ENCODE data around the gene GBE1. TPM values are rescaled to one million over a fixed set of nuclear protein-coding genes. Genes with fewer than 3 reads are reported as not detected.

GBE1 gene
- total RNA-seq, 1 donor from 2014 or later, result 31.9 TPM

DNA sequence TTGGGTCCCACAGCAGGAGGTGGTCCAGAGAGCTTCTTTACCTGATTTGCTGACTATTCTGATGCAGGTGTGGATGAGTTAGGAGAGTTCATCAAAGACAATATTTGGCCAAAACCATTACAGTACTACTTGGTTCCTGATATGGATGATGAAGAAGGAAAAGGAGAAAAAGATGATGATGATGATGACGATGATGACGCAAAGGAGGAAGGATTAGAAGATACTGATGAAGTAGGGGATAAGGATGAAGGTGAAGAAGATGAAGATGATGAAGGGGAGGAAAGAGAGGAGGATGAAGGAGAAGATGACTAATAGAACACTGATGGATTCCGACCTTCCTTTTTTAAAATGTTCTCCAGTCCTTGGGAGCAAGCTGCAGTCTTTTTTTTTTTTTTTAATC is 148.7 kb downstream of the GBE1 start:
- no peak for DNase-seq

DNA sequence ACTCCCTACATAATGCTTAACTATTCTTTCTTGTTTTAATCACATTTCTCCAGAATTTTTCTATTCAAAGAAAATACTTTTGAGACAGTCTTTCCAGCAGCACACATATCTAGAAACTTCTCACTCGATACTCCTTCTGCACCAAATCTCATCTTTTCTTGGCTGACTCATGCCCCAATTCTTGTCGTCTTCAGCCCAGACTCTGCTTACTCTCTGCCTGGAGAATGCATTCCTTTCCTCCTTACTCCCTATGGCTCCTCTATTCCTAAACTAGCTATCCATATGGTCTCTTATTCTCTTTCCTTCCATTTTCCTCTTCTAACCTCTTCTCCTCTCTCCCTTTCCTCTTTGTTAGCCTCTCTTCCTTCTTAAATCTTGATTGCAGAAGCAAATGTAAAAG is 158.7 kb downstream of the GBE1 start:
- DNase-seq, result no peak

DNA sequence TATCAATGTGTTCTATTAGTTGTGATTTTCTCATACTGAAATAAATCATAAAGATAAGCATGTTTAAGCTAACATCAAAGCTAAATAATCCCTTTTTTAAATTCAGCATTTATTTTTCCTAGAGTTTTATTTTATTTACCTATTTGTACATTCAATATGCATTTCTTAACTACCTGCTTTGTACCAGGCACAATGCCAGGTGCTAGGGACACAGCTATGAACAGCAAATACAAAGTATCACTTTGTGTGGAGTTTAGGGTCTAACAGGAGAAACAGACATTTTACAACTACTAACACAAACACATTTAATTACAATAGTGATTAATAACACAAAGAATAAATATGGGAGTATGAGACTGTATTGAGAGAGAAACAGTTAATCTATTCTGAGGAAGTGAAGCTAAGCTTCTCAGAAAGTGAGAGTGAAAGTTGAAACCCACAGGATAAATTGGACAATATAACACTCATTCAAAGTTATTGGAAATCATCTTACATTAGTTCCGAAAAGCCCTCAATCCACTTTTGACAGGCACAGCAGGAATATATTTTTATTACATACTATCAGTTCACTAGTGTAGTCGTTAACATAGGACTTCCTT is 159.6 kb downstream of the GBE1 start:
- no peak for DNase-seq

DNA sequence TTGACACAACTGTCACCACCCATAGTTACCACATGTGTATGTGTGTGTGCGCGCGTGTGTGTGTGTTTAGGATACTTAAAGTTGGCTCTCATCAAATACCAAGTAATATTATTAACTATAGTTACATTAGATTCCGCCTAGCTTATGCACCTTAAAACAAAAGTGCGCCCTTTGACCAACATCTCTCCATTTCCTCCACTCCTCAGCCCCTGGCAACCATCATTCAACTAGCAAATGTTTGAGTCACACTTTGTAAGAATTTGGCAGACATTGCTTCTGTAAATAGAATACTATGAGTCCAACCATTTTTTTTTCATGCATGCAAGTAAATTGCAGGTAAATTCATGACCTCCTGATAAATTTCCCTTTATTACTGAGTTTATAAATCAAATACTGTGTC is 169.3 kb downstream of the GBE1 start:
- DNase-seq, result no peak

DNA sequence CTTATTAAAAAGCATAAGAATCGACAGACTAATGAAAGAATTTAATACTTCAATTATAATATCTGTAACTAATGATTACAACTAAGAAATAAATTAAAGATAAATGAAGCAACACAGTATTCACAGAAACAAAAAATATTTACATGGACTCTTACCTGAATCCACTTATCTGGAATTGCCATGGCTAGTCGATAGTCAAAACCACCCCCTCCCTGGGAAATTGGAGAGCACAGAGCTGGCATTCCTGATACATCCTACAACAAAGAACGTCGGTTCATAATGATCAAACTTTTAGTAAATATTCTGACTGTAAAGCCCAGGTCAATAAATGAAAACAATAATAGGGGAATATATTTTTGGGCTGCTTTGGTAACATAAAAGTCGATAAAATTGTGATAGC is 175.5 kb downstream of the GBE1 start:
- DNase-seq, result no peak

DNA sequence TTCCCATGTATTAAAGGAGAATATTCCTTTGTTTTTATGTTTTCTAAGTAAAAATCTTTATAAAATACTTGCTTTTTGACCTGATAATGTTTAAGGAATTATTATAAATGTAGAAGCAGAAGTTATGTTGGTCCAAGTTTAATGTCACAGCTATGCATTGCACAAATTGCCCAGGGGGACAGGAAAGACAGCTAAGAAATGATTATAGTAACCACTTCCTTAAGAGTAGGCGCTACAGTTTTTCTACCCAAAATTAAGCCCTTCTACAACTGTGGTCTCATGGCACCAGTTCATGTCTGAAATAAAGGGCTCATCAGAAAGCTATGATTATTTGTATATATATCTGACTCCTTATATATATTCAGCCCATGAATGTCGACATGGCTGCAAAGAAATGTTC is 176.4 kb downstream of the GBE1 start:
- no peak for DNase-seq

DNA sequence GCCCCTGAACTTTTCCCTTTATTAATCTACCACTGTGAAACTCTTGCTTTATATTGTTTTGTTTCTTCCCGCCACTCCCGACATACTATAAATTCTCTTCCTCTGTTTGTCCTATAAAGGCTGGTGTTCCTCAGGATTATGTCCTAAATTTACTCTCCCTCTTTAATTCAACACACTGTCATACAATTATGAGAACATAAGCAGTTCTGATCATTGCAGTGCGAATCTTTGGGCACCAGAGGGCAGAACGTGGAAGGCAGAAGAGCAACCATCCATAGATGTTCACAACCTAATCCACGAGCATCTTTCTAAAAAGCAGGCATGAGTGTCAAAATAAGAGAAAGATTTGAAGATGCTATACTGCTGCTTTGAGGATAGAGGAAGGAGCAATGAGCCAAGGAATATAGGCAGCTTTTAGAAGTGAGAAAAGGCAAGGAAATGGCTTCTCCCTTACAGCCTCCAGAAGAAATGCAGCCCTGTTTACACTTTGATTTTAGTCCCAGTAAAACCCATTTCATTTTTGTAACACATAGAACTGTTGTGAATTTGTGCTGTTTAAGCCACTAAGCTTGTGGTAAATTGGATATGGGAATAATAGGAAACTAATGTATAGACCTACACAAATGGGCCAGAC is 179.4 kb downstream of the GBE1 start:
- no peak for DNase-seq

DNA sequence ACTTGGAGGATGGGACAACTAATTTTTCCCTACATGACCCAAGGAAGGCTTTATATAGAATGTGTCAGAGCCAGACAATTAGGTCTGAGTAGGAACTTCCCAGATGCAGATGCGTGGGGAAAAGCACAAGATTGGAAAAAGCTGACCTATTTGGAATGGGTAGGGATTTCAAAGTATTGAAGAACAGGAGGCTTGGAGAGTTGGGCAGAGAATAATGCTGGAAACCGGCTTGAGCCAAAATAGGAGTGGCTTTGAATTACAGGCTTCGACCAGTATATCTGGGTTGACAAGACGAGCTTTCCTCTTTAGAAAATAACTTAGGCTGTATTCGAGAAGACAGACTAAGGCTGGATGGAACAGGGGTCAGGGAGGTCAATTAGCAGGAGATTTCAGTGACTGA is 181.1 kb downstream of the GBE1 start:
- no peak for DNase-seq

DNA sequence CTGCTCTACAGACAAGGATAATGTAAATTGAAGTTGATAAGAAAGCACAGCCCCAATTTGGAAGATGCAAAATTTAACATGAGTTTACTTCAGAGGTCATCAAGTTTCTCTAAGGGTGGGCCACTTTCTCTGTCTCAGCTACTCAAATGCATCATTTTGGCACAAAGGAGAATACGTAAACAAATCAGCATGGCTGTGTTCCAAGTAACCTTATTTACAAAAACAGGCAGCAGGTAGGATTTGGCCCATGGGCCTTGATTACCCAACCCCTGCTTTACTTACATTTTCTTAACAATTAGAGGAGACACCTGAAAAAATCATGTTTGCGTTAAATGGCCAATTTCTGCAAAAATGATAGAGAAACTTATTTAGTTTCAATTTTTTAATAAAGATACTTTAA is 181.7 kb downstream of the GBE1 start:
- DNase-seq, result no peak

DNA sequence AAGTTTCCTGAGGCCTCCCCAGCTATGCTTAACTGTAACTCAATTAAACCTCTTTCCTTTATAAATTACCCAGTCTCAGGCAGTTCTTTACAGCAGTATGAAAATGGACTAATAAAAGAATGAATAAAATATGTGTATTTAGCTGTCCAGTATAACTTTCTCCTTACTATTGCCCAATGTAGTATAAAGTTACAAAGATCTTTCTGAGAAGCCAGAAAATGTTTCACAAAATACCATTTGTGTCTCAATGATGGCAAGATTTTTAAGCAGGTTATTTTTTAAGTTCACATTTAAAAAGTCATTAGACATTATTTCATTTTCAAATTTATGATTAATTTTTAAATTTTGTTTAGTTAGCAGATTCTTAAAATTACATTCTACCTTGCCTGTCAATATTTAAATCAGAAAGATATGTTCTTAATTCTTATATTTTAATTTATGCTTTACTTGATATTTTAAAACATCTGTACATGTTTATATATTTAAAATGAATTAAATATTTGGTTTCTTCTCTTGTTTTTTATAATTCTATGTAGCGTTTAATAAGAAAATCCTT is 189.2 kb downstream of the GBE1 start:
- DNase-seq, result no peak

DNA sequence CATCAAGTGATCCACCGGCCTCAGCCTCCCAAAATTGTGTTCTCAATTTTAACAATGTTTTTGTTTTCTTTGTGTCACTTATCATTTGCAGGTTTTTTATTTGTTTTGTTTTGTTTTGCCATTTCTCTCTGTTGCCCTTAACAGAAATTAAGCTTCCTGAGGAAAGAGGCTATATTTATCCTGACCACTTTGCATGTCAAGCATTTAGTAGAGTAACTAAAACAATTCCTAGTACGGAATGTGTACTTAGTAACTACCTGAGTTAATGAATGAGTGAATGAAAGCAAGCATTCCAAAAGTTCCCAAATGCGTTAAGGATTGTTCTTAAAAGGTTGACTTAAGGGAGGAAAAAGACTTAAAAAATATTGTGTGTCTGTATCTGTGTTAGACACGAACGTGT is 193.1 kb downstream of the GBE1 start:
- no peak for DNase-seq

DNA sequence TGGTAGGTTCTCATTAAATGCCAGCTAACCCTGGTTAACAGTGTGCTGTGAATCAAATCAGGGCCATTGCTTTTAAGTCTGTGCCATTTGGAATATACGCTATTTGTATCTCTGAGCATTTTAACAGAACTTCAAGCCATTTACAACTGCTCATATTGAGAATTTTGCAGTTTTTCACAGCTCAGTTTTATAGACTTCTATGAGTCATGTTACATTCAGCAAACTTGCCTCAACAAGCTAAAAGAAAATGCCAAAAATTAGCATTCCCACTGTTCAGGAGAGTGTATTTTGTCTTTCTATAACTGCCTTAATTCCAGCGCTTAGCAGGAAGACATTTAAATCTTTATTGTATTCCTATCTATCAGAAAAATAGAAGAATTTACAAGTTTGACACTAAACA is 196.4 kb downstream of the GBE1 start:
- DNase-seq, result no peak

DNA sequence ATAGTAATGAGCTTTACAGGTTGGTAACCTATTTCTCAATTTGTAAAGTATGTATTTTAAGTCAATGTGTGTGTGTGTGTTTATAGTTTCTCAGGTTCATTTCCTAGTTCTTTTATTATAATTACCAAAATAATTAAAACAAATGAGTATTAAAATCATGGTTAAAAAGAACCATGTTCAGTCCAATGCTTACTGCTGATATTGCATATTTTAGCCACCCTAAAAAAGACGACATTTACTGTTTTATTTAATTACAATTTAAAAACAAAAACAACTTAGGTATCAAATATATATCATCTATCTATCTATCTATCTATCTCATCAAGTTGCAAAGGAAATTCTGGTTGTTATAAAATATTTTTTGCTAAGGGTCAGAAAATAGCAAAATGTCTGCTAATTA is 203.3 kb downstream of the GBE1 start:
- DNase-seq, result no peak

DNA sequence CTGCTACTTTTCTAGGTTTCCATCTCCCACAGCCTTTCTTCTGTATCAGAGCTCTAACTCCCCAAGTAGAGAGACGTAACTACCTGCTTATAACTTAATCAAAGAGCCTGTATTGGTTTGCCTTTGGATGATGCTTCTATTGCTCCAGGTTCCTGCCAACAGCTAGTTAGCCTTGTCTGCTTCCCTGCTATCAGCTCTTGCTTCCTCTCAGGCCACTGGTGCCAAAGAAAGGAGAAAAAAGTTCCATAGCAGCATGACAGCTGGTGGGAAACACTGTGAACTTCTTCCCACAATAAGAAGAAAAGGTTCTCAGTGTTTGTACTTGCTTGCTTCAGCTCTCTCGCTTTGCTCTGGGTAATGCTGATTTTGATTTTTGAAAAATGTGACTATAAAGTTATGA is 206.6 kb downstream of the GBE1 start:
- DNase-seq, result no peak

DNA sequence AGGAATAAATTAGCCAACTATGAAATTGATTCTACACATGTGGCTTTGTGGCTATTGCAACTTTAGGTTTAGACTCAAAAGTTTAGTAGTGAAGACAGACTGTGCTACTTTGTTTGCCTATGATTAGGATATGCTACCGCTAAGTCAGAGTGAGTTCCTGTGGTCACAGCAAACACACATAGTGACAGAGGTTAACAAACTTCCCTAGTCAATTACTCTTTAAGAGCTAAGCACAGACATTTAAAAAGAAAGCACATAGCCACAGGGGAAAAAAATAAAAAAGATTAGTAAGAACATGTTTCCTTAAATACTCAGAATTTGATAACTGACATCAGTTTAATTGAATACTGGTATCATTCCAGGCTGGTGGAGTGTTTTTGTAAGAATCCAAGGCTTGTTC is 207.1 kb downstream of the GBE1 start:
- DNase-seq, result no peak

DNA sequence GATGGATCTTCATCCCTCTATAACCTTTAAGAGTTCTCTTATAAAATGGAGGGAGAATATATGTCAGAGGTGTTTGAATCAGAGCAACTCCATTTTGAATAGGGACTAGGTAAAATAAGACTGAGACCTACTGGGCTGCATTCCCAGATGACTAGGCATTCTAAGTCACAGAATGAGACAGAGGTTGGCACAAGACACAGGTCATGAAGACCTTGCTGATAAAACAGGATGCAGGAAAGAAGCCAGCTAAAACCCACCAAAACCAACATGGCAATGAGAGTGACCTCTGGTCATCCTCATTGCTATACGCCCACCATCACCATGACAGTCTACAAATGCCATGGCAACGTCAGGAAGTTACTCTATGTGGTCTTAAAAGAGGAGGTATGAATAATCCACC is 211.0 kb downstream of the GBE1 start:
- DNase-seq, result no peak

DNA sequence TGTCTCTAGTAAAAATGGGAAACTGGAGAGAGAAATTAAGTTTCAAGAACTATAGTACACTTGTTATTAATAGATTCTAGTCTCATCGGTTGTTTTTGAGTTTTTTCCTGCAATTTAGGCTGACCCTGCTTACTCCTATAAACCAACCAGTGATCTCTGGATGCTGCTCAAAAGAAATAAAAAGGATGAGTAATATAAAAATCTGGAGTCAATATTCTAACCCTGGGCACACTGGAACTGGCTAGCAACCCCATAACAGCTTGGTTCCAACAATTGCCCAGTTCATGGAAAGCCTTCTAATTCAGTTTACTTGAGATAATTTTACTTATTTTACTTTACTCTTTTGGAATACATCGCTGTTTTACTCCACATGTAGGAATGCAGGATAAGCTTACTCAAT is 211.6 kb downstream of the GBE1 start:
- DNase-seq, result no peak

DNA sequence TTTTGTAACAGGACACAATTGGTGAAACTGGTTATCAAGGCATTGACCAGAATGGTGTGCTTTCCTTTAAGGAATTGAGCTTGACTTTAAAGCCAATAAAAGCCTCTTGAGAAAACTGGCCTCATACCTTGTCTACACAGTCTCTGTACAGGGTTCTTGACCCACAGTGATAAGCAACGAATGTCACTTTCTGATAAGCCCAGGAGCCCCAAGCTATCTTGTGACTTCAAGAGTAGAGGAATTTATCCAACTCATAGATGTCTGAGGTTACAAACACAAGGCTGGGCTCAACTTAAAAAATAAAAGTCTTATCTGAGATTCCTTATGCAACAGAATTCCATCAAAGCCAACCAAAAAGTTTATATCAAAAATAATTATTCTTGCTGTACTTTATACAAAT is 212.1 kb downstream of the GBE1 start:
- DNase-seq, result no peak

DNA sequence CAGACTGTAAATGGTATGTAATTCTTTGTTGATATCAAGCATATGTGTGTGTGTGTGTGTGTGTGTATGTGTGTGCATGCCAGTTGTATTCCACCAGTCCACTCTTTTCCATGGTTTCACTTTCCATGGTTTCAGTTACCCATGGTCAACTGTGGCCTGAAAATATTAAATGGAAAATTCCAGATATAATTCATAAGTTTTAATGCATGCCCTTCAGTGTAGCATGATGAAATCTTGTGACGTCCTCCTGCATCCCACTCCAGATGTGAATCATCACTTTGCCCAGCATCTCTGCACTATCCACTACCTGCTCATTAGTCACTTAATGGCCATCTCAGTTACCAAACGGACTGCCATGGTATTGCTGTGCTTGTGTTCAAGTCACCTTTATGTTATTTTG is 215.9 kb downstream of the GBE1 start:
- DNase-seq, result no peak

DNA sequence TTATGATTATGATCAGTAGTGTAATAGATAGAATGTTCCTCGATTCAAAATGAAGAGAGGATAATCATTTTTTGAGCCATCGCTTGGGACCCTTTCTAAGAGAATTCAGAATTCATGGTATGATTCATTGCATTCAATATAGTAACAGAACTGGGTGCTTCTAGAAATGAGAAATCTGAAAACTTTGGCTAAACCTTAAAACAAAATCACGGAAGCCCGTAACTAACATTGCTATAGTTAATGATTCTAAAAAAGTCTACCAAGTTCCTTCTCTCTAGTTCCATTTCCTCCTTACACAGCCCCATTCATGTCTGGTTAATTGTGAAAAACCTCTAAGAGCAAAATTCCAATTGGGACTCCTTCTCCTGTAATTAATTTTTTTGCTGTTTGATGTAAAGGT is 217.1 kb downstream of the GBE1 start:
- no peak for DNase-seq

DNA sequence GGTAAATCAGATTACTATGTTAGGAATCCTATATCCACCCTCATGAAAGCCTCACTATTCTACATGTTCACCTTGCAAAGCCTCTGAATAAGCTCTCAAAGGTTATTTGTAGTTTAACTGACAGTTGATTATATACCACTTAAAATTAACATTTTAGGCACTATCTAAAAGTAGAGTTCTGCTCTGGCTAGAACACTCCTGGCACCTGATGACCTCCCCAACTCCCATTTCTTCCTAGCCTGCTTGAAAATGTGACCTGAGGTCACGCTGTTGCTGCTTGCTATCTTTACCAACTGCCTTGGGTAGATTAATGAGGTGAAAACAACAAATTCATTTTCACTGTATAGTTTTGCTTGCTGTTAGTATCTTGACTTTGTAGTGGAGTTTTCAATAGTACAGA is 220.7 kb downstream of the GBE1 start:
- no peak for DNase-seq

DNA sequence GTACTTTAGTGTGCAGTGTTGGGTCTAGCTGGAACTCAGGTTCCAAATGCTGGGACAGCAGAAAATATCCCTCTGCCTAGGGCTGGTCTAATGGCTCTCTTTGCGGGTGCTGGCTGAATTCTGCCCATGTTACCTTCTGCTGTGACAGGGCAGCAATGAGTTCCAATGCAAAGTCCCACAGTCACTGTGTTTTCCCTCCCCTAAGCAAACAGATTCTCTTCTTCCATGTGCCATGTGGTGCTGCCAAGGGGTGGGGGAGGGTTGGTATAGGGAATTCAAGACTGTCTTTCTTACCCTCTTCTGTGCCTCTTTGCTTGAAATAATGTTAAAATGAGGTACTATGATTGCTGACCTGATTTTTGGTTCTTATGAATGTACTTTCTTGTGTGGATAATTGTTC is 229.6 kb downstream of the GBE1 start:
- no peak for DNase-seq

DNA sequence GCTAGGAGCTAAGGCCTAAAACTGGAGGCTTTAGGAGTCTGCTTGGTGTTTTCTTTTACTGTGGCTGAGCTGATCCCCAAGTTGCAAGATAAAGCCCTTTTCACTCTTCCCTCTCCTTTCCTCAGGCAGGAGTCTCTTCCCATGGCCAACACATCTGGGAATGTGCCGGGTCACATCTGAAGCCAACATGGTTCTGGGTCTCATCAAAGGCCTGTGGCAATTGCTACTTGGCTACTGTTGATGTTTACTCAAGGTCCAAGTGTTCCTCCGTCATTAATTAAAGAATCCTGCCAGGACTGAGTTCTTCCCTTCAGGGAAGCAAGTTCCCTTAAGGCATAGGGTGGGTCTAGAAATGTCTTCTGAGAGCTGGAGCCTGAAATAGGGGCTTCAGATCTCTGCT is 230.2 kb downstream of the GBE1 start:
- DNase-seq, result no peak

DNA sequence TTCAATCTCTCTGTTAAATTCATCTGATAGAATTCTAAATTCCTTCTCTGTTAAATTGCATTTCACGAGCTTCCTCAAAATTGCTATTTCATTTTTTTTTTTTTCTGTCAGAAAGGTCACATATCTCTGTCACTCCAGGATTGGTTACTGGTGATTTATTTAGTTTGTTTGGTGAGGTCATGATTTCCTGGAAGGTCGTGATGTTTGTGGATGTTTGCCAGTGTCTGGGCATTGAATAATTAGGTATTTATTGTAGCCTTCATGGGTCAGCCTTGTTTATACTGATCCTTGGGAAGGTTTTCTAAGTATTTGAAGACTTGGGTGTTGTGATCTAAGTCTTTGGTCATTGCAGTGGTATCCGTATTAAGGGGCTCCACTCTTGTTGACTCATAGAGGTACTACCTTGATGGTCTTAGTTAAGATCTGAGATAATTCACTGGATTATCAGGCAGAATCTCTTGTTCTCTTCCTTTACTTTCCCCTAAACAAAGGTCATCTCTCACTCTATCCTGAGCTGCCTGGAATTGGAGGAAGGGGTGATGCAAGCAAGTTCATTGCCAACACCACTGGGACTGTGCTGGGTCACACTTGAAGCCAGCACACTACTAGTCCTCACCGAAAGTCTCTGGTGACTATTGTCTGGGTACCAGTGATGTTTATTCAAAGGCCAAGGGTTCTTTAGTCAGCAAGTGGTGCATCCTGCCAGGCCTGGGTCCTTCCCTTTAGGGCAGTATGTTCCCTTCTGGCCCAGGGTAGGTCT is 231.1 kb downstream of the GBE1 start:
- no peak for DNase-seq

All from skin of body (tissue), 2 donors.